ENCODE measurements around the gene MPRIP.

MPRIP gene

DNA sequence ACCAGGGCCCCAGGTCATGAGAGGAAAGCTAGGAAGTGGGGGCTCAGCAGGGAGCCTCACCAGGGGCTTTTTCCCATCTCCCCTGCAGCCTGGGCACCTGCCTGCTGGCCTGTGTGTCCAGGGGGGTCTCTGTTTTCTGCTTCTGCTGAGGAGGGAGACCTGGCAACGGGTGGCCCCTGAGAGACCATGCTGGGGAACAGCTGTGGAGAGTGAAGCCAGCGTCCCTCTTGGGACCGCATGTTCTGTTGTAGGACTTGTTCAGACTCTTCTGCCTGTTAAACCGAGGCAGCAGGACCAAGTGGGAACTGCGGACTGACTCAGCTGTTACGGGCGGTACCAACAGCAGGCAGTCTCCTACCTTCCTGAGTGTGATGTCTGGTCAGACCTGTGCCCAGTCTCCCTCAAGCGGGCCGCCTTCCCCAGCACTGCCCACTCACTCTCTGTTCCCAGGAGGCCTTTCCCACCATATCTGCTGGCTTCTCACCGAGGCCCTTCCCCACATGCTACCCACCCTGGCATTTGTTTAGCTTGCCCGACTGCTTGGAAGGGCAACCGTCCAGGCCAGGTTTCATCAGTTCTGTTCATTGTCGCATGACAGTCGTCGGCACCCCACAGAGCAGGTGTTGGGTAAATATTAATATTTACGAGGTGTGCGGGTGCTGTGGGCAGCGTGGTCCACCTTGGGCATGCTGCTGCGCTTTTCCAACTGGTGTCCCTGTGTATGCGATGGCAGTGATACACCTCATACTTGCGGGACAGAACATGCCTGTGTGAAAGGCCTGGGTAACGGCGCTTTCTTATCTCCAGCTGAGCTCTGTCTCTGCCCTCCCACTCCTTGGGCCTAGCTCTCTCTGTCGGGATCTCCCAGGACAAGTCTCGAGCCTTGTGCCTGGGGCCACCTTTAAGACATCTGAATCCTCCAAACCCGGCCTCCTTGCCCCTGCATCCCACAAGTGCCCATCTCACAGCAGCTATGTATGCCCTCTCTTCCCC is 69.4 kb downstream of the MPRIP start:
- no peak for DNase-seq

DNA sequence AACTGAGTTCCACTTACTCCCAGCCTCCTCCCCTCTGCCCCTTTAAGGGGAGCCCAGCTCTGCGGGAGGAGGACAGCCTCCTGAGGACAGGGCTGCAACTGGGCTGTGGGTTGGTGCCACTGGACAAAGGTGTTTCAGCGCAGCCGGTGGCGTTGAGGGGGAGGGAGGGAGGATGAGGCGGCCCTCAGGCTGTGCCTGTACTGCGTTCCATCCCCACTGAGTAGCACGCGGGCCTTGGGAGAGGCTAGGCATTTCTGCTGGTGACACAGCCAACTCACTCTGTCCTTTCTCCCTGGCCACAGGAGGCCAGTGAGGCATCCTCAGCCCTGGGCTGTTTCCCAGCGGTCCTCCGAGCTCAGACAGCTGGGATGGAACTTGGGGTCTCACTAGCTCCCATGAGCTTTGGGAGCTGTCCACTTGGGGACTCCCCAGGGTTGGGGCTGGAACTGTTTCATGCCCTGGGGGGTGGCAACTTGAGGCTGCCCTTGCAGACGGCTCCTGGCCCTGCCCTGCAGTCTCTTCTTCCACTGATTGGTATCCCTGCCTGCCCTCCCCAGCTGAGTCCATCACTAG is 70.5 kb downstream of the MPRIP start:
- DNase-seq: no peak

DNA sequence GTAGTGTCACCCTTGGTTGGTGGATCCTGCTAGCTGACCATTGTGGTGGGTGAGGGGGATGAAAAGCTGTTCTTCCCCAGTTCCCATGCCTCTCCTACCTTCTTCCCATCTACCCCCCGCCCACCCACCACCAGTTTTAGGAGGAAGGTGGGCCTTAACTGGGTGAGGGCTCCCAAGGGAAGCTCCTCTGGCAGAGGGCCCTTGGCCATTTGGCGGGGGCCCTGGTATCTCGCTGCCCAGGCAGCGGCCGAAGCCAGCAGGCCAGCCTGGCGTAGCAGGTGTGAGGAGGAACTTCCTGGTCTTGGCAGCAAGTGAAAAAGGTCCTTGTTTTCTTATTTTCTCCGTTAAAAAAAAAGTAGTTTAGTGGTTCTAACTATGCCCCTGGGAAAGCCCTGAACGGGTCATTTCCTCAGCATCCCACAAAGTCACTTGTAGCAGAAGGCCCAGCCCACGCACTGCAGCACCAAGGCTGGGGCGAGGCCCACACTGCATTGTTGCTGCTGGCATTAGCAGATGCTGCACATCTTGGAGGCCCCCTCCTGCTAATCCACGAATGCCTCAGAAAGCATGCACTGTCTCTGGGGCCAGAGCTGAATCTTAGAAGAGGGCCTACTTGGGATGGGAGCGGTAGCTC is 72.5 kb downstream of the MPRIP start:
- no peak for DNase-seq

DNA sequence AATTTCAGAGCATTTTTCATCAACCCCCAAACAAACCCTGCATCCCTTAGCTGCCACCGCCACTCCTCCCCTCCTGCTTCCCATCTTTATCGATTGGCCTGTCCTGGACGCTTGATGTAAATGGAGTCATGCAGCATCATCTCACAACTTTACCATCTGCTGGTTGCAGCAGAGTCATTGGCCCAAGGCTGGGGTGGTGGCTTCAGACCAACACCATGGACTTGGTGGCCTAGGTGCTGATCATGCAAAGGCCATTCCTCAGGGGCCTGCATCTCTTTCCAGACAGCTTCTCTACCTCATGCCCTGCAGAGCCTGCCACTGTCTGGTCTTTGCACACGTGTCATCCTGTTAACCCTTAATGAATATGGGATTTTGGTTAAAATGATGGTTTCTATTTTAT is 73.4 kb downstream of the MPRIP start:
- no peak for DNase-seq

DNA sequence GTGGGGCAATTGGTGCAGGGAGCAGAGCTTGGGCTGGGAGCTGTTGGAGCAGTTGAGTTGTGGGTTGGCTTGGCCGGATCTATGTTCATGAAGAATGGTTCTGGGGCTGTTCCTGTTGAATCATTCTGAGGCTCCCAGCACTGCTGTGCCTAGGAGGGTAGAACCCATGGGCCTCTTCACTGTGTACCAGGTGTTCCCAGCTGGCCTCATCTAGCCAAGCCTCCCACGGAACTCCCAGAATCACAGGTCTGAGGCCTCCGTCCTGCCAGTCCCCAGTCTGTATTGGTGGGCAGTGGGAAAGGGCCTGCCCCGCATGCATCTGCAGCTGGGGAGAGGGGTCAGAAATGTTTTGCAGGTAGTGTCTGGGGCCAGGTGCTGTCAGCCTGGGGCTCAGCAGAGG is 74.1 kb downstream of the MPRIP start:
- DNase-seq: no peak

DNA sequence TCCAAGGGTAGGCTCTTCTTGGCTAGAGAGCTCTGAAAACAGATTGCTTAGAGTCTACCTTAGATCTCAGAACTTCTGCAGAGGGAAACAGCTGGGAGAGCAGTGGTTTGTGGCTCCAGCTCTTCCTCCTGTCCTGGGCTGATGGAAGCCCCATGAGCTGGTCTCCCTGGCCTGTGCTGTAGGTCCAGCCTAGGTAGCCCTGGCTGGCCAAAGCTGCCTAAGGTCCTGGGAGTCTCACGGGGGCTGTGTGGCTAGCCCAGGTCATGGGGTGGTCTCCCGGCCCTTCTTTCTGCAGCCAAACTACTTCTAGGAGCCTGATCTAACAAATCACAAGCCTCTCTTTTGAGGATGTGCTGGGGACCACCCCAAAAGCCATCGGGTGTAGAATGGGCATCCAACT is 75.7 kb downstream of the MPRIP start:
- DNase-seq: no peak

DNA sequence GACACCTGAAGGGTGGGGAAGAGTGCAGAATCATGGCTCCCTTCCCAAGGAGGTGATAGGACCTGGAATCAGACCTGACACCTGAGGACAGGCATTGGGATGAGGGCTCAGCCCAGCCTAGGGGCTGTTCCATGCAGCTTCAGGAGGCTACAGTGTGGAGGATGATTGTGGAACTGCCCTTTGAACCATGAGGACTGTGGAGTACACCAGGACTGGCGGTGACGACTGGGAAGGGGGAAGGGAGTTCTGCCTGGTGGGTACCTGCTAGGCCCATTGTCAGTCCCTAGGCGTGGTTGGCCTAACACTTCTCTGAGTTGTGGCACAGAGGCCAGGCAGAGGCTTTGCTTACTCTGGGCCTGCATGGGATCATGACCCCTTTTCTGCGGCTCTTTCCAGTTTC is 76.1 kb downstream of the MPRIP start:
- DNase-seq: no peak

DNA sequence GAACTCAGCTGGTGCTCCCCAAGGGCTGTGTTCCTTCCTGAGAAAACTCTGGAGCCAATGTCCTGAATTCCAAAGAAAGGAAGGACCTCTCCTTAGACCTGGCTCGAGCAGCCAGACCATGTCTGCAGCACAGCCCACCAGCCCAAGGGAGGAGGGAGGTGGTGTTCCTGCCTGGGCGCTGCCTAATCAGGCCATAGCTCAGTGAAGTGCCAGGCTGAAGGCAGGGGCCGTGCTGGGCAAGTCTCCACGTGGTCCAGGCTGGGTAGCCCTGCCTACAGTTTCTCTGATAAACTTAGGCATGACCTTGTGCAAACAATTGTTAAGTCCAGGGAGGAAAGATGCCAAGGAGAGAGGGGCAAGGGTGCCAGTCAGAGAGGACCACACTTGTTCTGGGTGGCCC is 76.8 kb downstream of the MPRIP start:
- no peak for DNase-seq

DNA sequence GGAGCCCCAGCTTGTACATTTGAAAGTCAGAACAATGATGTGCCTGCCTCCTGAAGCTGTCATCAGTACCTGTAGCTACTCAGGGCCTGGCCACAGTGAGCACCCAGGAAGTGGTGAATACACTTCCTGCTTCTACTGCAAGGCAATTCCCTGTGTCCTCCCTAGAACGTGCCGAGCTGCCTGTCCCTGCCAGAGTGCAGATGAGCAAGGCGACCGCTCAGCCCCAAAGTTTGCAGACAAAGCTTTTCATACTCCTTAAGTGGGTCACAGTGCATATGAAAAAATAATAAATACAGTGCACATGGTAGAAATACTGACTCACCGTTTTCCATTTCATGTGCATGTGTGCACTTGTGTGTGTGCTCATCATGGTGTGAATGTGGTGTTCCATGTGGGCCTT is 77.3 kb downstream of the MPRIP start:
- DNase-seq: peak; percentile 70

DNA sequence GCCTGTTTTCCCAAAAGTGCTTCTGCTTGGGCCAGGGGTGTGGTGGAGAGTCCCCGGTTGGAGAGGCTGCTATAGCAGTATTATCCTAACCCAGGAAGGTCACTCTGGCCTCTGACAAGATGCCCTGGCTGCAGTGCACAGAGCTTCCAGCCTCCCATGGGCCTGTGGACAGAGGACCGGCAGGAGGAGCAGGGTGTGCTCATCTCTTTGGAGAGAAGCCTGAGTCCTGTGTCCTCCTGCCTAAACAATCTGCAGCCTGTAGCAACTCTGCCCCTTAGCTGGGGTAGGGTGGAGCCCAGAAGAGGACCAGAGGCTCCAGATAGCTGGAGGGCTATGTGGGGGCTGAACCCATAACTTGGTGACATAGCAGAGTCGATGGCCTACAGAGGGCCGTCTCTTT is 78.0 kb downstream of the MPRIP start:
- no peak for DNase-seq

DNA sequence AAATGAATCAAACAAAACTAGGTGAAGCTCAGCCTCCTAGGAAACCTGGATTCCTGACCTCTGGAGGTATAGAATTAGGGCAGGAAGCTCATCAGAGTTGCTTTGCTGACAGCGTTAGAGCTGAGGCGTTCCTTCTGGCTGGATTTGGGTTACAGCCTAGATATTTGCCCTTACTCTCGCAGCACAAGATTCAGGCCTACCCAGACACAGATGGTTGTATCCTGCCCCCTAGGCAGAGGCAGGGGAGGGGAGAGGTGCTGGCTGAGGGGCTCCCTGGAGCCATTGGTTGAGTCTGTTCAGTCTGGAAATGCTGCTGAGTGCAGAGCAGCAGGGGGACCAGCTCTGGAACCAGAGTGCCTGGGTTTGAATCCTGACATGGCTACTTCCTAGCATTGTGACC is 78.4 kb downstream of the MPRIP start:
- DNase-seq: no peak

DNA sequence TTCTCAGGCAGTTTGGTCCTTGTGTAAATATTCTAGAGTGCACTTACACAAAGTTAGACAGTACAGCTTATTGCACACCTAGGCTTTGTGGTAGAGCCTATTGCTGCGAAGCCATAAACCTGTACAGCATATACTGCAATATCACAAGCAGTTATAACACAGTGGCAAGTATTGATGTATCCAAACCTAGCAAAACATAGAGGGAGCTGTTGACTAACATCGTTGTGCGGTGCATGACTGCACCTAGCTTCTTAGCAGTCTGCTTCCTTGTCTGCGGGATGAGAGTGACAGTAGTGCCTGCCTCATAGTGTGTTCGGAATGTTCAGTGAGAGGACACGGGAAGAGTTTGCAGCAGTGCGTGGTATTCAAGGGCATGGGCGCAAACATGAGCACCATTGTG is 78.9 kb downstream of the MPRIP start:
- DNase-seq: no peak

DNA sequence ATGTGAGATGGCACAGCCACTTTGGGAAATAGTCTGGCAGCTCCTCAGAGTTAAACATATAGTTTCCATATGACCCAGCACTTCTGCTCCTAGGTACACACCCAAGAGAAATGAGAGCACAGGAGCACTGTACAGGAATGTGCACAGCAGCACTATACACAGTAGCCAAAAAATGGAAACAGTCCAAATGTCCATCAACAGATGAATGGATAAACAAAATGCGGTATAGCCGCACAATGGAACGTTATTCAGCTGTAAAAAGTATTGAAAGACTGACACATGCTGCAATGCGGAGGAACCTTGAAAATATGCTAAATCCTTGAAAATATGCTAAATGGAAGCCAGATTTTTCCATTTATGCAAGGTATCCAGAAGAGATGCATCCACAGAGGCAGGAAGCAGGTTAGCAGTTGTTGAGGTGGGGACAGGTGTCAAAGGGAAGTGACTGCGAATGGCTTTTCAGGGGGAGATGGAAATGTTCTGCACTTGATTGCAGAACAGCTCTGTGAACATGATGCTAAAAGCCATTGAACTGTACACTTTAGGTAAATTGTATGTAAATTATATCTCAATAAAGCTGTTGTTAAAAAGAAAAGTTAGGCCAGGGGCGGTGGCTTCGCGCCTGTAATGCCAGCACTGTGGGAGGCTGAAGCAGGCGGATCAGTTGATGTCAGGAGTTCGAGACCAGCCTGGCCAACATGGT is 80.7 kb downstream of the MPRIP start:
- no peak for DNase-seq

DNA sequence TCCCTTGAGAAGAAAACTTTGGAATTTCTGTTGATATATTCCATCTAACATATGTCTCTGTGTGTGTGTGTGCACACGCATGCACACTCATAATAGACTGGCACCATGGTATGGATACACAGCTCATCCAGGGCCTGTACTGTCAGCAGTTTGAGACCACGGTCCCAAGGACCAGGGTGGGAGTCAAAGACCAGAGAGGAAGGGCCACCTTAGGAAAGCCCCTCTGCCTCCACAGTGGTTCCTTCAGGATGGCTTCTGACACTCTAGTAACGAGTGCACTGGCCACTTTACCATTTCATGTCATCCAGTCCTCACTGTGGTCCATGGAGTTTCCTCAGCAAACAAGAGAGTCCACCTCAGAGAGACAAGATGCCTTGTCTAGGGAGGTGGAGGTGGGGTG is 82.1 kb downstream of the MPRIP start:
- DNase-seq: no peak

DNA sequence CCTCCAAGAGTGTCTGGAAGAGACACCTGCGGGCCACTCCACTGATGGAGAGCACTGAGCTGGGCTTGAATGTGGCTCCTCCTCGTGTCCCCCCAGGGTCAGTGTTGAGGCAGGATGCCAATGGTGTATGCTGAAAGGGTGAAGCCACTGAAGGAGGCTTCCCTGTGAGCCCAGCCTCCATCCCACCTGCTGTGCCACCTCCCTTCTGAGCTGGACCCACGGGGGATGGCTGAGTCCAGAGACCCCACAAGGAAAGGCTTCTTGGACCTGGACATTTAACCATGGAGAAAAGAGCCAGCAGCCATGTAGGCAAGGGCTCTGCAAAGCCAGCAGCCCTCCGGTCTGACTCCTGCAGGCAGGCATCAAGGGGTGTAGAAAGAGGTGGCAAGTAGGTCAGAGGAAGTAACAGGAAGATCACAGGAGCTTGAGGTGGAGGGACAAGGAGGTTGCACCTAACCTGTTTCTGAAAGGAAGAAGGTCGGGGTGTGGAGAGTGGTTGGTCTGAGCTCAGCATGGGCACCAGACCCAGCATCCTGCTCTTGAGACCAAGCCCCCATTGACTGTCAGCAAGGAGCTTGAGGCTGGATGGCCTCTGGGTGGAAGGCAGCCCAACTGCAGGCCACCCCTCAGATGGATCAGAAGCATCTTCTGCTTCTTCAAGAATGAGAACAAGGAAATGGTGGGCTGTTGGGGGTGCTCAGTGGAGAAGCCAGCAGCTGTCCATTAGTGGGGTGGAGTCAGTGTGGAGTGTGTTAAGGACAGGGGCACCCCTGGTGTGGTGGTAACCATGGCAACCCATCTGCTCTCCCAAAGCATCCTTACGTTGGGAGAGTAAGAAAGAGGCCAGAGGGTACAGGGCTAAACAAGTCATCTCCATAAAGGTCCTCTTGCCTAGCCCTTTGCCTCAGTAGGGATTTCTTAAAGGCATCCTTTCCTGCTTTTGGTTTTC is 83.2 kb downstream of the MPRIP start:
- DNase-seq: no peak

DNA sequence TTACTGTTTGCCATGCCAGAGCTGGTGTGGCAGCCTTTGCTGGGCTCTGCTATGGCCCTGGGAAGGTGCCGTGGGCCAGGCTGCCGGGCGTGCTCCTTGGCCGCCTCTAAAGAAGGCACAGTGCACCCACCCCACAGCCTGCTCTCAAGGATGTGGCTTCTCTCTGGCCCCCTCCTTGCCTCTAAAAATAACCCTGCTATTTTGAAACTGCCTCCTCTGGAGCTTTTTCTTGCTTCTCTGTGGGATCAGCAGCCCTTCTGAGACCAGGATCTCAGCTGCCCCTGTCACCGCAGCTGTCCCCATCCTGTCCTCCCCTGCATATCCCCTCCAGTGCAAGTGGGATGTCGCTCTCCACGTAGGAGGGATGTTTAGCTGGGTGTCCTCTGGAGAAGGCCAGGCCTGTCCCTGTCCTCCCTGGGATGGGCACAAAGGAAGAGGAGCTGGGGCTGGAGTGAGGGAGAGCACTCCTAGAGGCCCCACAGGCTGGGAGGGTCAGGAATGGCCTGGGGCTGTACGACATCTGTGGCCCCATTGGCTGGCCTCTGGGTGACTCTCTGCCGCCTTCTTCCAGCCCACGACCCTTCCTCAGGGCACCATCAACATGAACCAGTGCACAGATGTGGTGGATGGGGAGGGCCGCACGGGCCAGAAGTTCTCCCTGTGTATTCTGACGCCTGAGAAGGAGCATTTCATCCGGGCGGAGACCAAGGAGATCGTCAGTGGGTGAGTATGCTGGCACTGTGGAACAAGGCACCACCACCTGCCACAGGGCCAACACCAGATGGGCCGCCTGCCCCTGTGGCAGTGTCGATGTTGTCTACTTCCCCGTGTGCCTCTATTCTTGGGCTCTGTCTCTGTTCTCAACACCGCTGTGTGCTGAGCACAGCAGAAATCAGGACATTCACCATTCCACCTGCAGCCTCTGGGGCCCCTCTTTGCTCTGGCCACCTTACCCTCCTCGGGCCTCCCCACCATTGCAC is 84.2 kb downstream of the MPRIP start:
- no peak for DNase-seq

DNA sequence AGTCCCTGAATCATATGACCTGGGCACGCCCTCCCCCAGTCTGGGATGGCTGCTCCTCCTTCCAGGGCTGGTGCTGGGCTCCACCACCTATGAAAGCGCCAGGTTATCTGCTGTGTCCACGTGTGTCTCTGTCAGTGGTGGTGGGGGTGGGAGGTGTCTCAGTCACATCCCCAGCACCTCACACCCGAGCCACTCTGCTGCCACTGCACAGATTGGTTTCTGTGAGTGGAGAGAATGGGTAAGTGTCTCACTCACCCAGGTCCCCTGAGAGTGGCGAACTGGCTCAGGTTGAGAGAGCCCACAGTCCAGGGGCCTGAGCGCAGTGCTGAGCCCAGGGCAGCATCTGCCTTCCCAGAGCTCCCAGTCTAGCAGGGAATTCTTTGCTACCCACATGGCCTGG is 84.9 kb downstream of the MPRIP start:
- no peak for DNase-seq

DNA sequence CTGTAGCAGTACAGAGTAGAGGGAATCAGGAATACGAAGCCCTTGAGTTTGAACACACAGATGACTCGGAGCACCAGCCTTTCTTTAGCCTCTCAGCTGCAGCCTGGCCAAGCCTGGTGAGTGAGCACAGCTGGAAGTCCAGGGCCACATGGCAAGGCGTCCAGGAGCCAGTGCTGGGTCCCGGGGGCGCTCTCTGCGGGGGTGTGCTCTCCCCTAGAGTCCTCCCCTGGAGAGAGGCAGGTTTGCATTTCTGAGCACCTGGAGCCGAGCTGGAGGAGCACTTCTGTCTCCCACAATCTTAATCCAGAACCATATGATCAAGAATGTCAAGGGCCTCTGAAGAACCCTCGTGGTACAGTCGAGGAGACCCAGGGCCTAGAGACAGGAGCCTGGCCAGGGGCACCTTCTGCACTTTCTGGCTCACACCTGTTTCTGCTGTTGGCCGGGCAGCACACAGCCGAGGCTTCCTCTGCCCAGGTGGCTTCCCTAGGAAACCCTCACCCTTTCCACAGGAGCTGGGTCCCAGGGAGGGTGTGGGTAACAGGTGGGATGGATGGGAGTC is 85.6 kb downstream of the MPRIP start:
- DNase-seq: no peak

DNA sequence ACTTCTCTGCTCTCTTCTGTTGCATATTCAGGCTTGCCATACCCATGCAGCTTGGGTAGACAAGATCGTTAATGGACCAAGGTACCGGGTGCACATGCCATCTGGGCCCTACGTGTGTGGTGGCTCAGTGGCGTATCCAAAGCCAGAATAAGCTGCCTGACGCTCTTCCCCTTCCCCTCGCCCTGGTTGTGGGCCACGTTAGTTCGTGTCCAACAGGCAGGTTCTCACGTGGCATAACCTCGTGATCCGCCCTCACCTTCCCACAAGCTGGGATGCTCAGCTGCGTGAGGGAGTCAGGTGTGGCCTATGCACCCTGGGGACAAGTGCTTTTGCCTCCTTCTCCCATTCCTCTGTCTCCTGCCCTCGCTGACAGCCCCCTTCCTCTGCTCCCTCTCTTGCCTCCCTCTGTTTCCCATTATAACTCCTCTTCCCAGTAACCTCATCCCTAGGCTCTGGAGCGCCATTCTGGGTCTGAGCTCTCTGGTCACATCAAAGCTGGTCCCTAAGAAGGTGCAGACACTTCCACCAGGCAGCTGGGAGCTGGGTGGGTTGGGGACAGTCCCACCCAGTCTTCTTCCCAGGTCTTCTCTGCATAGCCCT is 86.3 kb downstream of the MPRIP start:
- no peak for DNase-seq

DNA sequence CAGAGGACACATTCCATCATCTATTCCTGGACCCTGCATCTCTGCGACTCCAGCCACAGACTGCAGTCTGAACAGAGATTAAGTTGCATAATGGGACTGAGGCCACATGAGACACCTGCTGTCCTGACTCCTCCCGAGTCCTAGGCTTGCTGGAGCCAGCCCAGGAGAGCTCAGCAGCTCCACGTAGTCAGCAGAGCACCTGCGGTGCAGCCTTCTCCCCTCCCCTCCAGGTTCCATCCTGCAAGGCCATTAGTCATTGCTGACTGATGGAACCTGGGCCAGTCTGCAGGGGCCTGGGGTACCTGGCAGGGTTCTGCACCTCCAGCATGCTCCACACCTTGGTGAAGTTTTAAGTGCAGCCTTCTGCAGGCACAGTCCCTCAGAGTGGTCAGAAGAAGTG is 87.2 kb downstream of the MPRIP start:
- DNase-seq: no peak
